CD4-positive, alpha-beta T cell treated with Interleukin-4 for 4 hours (primary cell): ENCODE results near the gene ANO9.
"Not testable (repeated sequence)": the region's sequence is repeated elsewhere in the genome, so short reads cannot be mapped to it uniquely, and the experiment has no call there.

ENCODE experiments used
- DNase-seq: peaks from one replicate; pipeline ENCODE4 v3.0.0-alpha.2; 2020

ANO9 gene

GRCh38 chr11:450809-451451, 9.1 kb upstream of the ANO9 start:
- DNase-seq: peak; percentile 81

GRCh38 chr11:449889-450808, 8.3 kb upstream of the ANO9 start, which contains the start of gene PTDSS2:
PTDSS2 (plus strand) TSS chr11:450279; CDS start chr11:450456, 177 bp downstream.
- peak; percentile 92 for DNase-seq

- peak; percentile 88 for DNase-seq
Observed at GRCh38 chr11:447923-448731, 6.3 kb upstream of the ANO9 start.

GRCh38 chr11:446891-447290, 5.1 kb upstream of the ANO9 start:
- DNase-seq: no peak

GRCh38 chr11:445765-446588, 4.2 kb upstream of the ANO9 start:
- no peak for DNase-seq

- DNase-seq: no peak
Observed at GRCh38 chr11:444396-445144, 2.8 kb upstream of the ANO9 start.

GRCh38 chr11:443542-444199, 1.9 kb upstream of the ANO9 start:
- no peak for DNase-seq

GRCh38 chr11:442611-443081, 835 bp upstream of the ANO9 start:
- no peak for DNase-seq

GRCh38 chr11:441043-441417, 781 bp downstream of the ANO9 start:
- DNase-seq: no peak

- DNase-seq: no peak
Observed at GRCh38 chr11:440065-441042, 1.5 kb downstream of the ANO9 start.

- no peak for DNase-seq
Observed at GRCh38 chr11:439315-440064, 2.3 kb downstream of the ANO9 start.

GRCh38 chr11:438101-438844, 3.5 kb downstream of the ANO9 start:
- no peak for DNase-seq

GRCh38 chr11:437228-437870, 4.5 kb downstream of the ANO9 start:
- DNase-seq: no peak

- DNase-seq: not testable (repeated sequence)
Observed at GRCh38 chr11:434999-435740, 6.6 kb downstream of the ANO9 start.

GRCh38 chr11:434496-434895, 7.3 kb downstream of the ANO9 start:
- DNase-seq: no peak

GRCh38 chr11:433641-434040, 8.2 kb downstream of the ANO9 start:
- no peak for DNase-seq

GRCh38 chr11:433111-433510, 8.7 kb downstream of the ANO9 start:
- DNase-seq: no peak
